Posterior cingulate gyrus (tissue), 11 donors: Measurements from ENCODE around the gene HORMAD2.
"Not testable (repeated sequence)": the region's sequence is repeated elsewhere in the genome, so short reads cannot be mapped to it uniquely, and the experiment has no call there.

Source experiments
- DNase-seq, 10 donors: peaks; one replicate each; pipeline versions ENCODE4 v3.0.0 to v3.0.0-alpha.2; 2020 to 2021; ENCODE audit warnings: mixed read lengths in 3 of 10
- intact Hi-C: fragments of 100-400 bp; cut with DNase I; formaldehyde crosslinking; loops from one replicate; pipeline ENCODE4 v1.15.1; 2023

Gene HORMAD2

GRCh38 chr22:30100770-30101169 is 20.5 kb downstream of the HORMAD2 start:
- intact Hi-C loops, DNase-seq: not testable (repeated sequence)

- intact Hi-C loops: loop anchor here (5.0 kb wide), 1 partner anchor 283 kb away; the partner anchor contains the start of gene RNF215
- no peak for DNase-seq
Observed at GRCh38 chr22:30104501-30105156, 24.4 kb downstream of the HORMAD2 start.

- intact Hi-C loops: loop anchor here (5.0 kb wide), 1 partner anchor 282 kb away; the partner anchor contains the start of gene RNF215
- no peak for DNase-seq
Observed at GRCh38 chr22:30105483-30105882, 25.2 kb downstream of the HORMAD2 start.

GRCh38 chr22:30113494-30113893 is 33.2 kb downstream of the HORMAD2 start:
- intact Hi-C loops: no loop called here
- no peak for DNase-seq

- intact Hi-C loops: no loop called here
- DNase-seq: no peak
Observed at GRCh38 chr22:30114361-30114760, 34.1 kb downstream of the HORMAD2 start.

- intact Hi-C loops: no loop called here
- no peak for DNase-seq
Observed at GRCh38 chr22:30115705-30116104, 35.4 kb downstream of the HORMAD2 start.

- intact Hi-C loops: no loop called here
Observed at GRCh38 chr22:30116362-30117117, 36.3 kb downstream of the HORMAD2 start.

GRCh38 chr22:30117256-30117655 is 37.0 kb downstream of the HORMAD2 start:
- DNase-seq: no peak
- intact Hi-C loops: no loop called here

More at GRCh38 chr22:30116362-30117117, 36.3 kb downstream of the HORMAD2 start:
- DNase-seq: no peak

GRCh38 chr22:30118291-30118690 is 38.0 kb downstream of the HORMAD2 start:
- intact Hi-C loops: no loop called here
- no peak for DNase-seq

- intact Hi-C loops: no loop called here
- DNase-seq: no peak
Observed at GRCh38 chr22:30121960-30122359, 41.7 kb downstream of the HORMAD2 start.

- intact Hi-C loops: no loop called here
- DNase-seq: no peak
Observed at GRCh38 chr22:30123463-30123862, 43.2 kb downstream of the HORMAD2 start.

GRCh38 chr22:30127749-30128166 is 47.5 kb downstream of the HORMAD2 start:
- intact Hi-C loops: no loop called here
- no peak for DNase-seq

GRCh38 chr22:30128511-30128910 is 48.2 kb downstream of the HORMAD2 start:
- intact Hi-C loops: no loop called here
- no peak for DNase-seq

GRCh38 chr22:30129636-30130035 is 49.4 kb downstream of the HORMAD2 start:
- intact Hi-C loops: no loop called here
- no peak for DNase-seq

- intact Hi-C loops: no loop called here
- no peak for DNase-seq
Observed at GRCh38 chr22:30132290-30132996, 52.2 kb downstream of the HORMAD2 start.

- intact Hi-C loops: no loop called here
- no peak for DNase-seq
Observed at GRCh38 chr22:30140414-30140813, 60.1 kb downstream of the HORMAD2 start.

GRCh38 chr22:30143265-30143664 is 63.0 kb downstream of the HORMAD2 start:
- intact Hi-C loops: no loop called here
- DNase-seq: no peak

GRCh38 chr22:30144391-30144790 is 64.1 kb downstream of the HORMAD2 start:
- intact Hi-C loops: no loop called here
- no peak for DNase-seq

GRCh38 chr22:30150212-30150611 is 69.9 kb downstream of the HORMAD2 start:
- intact Hi-C loops: no loop called here
- no peak for DNase-seq

- intact Hi-C loops: no loop called here
- DNase-seq: no peak
Observed at GRCh38 chr22:30158277-30158676, 78.0 kb downstream of the HORMAD2 start.

GRCh38 chr22:30158744-30159500 is 78.7 kb downstream of the HORMAD2 start:
- no peak for DNase-seq
- intact Hi-C loops: no loop called here
